B cell (primary cell): ENCODE results near the gene CCDC3. TPM values are rescaled to one million over a fixed set of nuclear protein-coding genes. Genes with fewer than 3 reads are reported as not detected.

Experiments
- ATAC-seq: fragments of 200-7000 bp; cut with Tn5 transposase; one replicate; pipeline ENCODE4 v1.10.0; 2021; ENCODE audit warnings: low read depth, mild to moderate bottlenecking, moderate number of reproducible peaks, moderate library complexity
- CTCF ChIA-PET: fragments of 350-600 bp; sonication (Branson Sonifier 250); formaldehyde crosslinking; loops from one replicate; lab custom pipeline; 2021; ENCODE audit warnings: antibody characterized with exemption, inconsistent platforms; lab: Charles Lee
- POLR2A ChIA-PET: fragments of 350-600 bp; sonication (Branson Sonifier 250); formaldehyde crosslinking; loops from one replicate; lab custom pipeline; 2021; ENCODE audit warnings: antibody characterized with exemption; lab: Charles Lee
- DNase-seq: peaks from one replicate; pipeline ENCODE4 v3.0.0; 2013
- H2AFZ ChIP-seq: 2 replicates; pipeline ENCODE4 v1.6.1; 2012; ENCODE audit warnings: mild to moderate bottlenecking, low read depth, low read length; ENCODE audit not compliant: insufficient read depth, poor library complexity, severe bottlenecking
- H3K27ac ChIP-seq, 2 donors: 1 replicate in 1 of 2; 2 replicates in 1 of 2; pipeline ENCODE4 v1.5.1; 2012 to 2013; ENCODE audit warnings: low read length in 2 of 2, mild to moderate bottlenecking in 2 of 2, moderate library complexity in 1 of 2
- H3K27me3 ChIP-seq, 4 experiments: fragments of 200-600 bp in 1 of 4; sonication (generic) in 1 of 4; replicated peaks in 1 of 4; 1 replicate in 2 of 4; 2 replicates in 2 of 4; pipeline versions ENCODE4 v1.6.1 to v1.7.0; 2013 to 2016; ENCODE audit warnings: low read length in 3 of 4, mild to moderate bottlenecking in 2 of 4, mixed read lengths in 1 of 4, moderate library complexity in 1 of 4; ENCODE audit not compliant: insufficient read depth in 4 of 4, control insufficient read depth in 3 of 4; ENCODE audit errors: control extremely low read depth in 1 of 4
- H3K36me3 ChIP-seq, 2 experiments: replicated peaks in 1 of 2; 1 replicate in 1 of 2; 2 replicates in 1 of 2; pipeline versions ENCODE4 v1.6.1 to v1.7.1; 2013; ENCODE audit warnings: low read length in 1 of 2; ENCODE audit not compliant: insufficient read depth in 2 of 2, control insufficient read depth in 1 of 2; ENCODE audit errors: control extremely low read depth in 1 of 2, extremely low read depth in 1 of 2
- H3K4me1 ChIP-seq, 2 donors: fragments of 200-600 bp in 1 of 2; sonication (generic) in 1 of 2; 1 replicate in 1 of 2; 2 replicates in 1 of 2; pipeline versions ENCODE4 v1.5.1 to v1.6.1; 2013 to 2017; ENCODE audit warnings: low read length in 2 of 2; ENCODE audit not compliant: control insufficient read depth in 2 of 2, insufficient read depth in 2 of 2
- H3K4me2 ChIP-seq: replicated peaks from 2 replicates; pipeline ENCODE3; 2012; ENCODE audit warnings: mild to moderate bottlenecking, low read depth, low read length; ENCODE audit not compliant: poor library complexity, severe bottlenecking
- H3K4me3 ChIP-seq, 5 experiments: fragments of 200-600 bp in 1 of 5; sonication (generic) in 1 of 5; 1 replicate in 3 of 5; 2 replicates in 2 of 5; pipeline versions ENCODE4 v1.5.1 to v1.7.0; 2011 to 2016; ENCODE audit warnings: low read length in 4 of 5, mild to moderate bottlenecking in 4 of 5, low read depth in 2 of 5, control low read depth in 1 of 5, moderate library complexity in 1 of 5; ENCODE audit not compliant: insufficient read depth in 1 of 5; ENCODE audit errors: control extremely low read depth in 1 of 5, extremely low read depth in 1 of 5
- H3K79me2 ChIP-seq: fragments of 200-600 bp; sonication (generic); one replicate; pipeline ENCODE4 v1.6.0; 2016; ENCODE audit warnings: low read length; ENCODE audit not compliant: control insufficient read depth, insufficient read depth
- H3K9ac ChIP-seq: fragments of 200-600 bp; sonication (generic); 2 replicates; pipeline ENCODE4 v1.6.1; 2017; ENCODE audit warnings: mild to moderate bottlenecking, low read length, moderate library complexity
- H3K9me3 ChIP-seq, 3 donors: one replicate each; pipeline versions ENCODE4 v1.6.1 to v1.7.1; 2013; ENCODE audit warnings: low read length in 2 of 3; ENCODE audit not compliant: control insufficient read depth in 2 of 3, insufficient read depth in 1 of 3; ENCODE audit errors: control extremely low read depth in 1 of 3
- H4K20me1 ChIP-seq: 2 replicates; pipeline ENCODE4 v1.6.0; 2012; ENCODE audit warnings: mild to moderate bottlenecking, low read length; ENCODE audit not compliant: insufficient read depth, control insufficient read depth, poor library complexity, severe bottlenecking
- H3K27ac Mint-ChIP-seq: one replicate; pipeline ENCODE4 v1.8.0; 2021; ENCODE audit warnings: mixed read lengths
- H3K27me3 Mint-ChIP-seq: one replicate; pipeline ENCODE4 v1.8.0; 2021; ENCODE audit warnings: mixed read lengths
- H3K4me1 Mint-ChIP-seq: one replicate; pipeline ENCODE4 v1.8.0; 2021; ENCODE audit warnings: mixed read lengths
- H3K4me3 Mint-ChIP-seq: one replicate; pipeline ENCODE4 v1.8.0; 2021; ENCODE audit warnings: mixed read lengths
- H3K9me3 Mint-ChIP-seq: one replicate; pipeline ENCODE4 v1.8.0; 2022; ENCODE audit warnings: mixed read lengths; ENCODE audit not compliant: insufficient read depth
- EZH2 ChIP-seq: IDR thresholded peaks from 2 replicates; pipeline ENCODE4 v1.6.1; 2012; ENCODE audit warnings: borderline replicate concordance, low read depth, mild to moderate bottlenecking, moderate library complexity, low read length; ENCODE audit not compliant: insufficient read depth, poor library complexity, severe bottlenecking
- WGBS: methylation state at CpG from one replicate; pipeline ENCODE4 v1.1.5; 2013; ENCODE audit warnings: missing lambda C conversion rate; ENCODE audit not compliant: insufficient coverage; 5-methylcytosine and 5-hydroxymethylcytosine counted together
- intact Hi-C: fragments of 100-400 bp; cut with micrococcal nuclease; formaldehyde crosslinking; loops from one replicate; pipeline ENCODE4 v1.10.0; 2022
- polyA plus RNA-seq: library from polyadenylated mRNA; depleted of rRNA; stranded (reverse); fragments of >200 nt; gene quantifications from 2 replicates; pipeline ENCODE4 v1.2.3, GENCODE V29; 2012
- total RNA-seq, 2 donors: library from RNA; stranded (reverse); fragments of 120-200 nt in 1 of 2; gene quantifications; 1 replicate in 1 of 2; 2 replicates in 1 of 2; pipeline versions ENCODE4 v1.2.3 to v1.2.4, GENCODE V29; 2013 to 2022
- TF ChIP-seq, protein P1 (sequence below): fragments of 200-600 bp; IDR thresholded peaks from one replicate; pipeline ENCODE4 v1.8.0; 2022; ENCODE audit warnings: antibody characterized with exemption, mild to moderate bottlenecking

Gene CCDC3
- total and polyA plus RNA-seq, 2 donors (not counting 1 experiment from before 2014, with no cell fraction given), result 0.12 TPM; not detected in 1

DNA sequence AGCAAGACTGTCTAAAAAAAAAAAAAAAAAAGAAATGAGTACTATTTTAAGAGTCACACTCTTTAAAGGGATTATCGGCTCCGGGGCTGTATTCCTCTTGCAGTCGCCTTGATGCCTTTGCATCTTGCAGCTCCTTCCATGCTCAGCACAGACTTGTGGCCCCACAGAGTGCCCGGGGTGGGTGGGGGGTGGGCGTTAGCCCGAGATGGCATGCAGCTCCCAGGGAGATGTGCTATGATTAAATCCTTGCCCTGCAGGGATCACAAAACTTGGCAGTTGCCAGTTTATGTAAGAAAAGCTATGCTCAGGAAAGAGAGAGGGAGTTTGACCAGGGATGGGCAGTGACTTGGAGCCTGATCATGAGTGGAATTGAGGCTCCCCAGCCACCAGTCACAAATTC lies 81.9 kb downstream of the CCDC3 start:
- Mint-ChIP-seq H3K4me3 (no peak overlapping the region), H3K4me1 (no peaks in the 10 kb centered on the region), H3K27me3 (peaks cover 22% of the 10 kb centered on the region), H3K27ac (no peak overlapping the region), H3K9me3 (no peaks in the 10 kb centered on the region)
- peaks cover 0 to 9% (median 0%) of the 10 kb centered on the region in 3 donors for H3K9me3 ChIP-seq
- WGBS, result 93% methylated on average over 6 of the region's 6 CpGs
- H3K36me3 ChIP-seq, result no peaks in the 10 kb centered on the region
- ChIA-PET CTCF (no interaction called here), POLR2A (no interaction called here)
- no peaks in the 10 kb centered on the region for H3K4me1 ChIP-seq
- intact Hi-C loops, result no loop called here
- H4K20me1 ChIP-seq, result no peaks in the 10 kb centered on the region
- H3K4me2 ChIP-seq, result no peak overlapping the region
- TF ChIP-seq EZH2, result no peak
- TF ChIP-seq, protein P1, sequence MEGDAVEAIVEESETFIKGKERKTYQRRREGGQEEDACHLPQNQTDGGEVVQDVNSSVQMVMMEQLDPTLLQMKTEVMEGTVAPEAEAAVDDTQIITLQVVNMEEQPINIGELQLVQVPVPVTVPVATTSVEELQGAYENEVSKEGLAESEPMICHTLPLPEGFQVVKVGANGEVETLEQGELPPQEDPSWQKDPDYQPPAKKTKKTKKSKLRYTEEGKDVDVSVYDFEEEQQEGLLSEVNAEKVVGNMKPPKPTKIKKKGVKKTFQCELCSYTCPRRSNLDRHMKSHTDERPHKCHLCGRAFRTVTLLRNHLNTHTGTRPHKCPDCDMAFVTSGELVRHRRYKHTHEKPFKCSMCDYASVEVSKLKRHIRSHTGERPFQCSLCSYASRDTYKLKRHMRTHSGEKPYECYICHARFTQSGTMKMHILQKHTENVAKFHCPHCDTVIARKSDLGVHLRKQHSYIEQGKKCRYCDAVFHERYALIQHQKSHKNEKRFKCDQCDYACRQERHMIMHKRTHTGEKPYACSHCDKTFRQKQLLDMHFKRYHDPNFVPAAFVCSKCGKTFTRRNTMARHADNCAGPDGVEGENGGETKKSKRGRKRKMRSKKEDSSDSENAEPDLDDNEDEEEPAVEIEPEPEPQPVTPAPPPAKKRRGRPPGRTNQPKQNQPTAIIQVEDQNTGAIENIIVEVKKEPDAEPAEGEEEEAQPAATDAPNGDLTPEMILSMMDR, result no peak
- no peak overlapping the region for H2AFZ ChIP-seq
- H3K79me2 ChIP-seq, result no peaks in the 10 kb centered on the region
- DNase-seq (no peak), ATAC-seq (no peak)
- H3K27me3 ChIP-seq, result no peaks in the 10 kb centered on the region
- H3K9ac ChIP-seq, result no peak overlapping the region
- H3K27ac ChIP-seq, result no peak overlapping the region
- H3K4me3 ChIP-seq, result no peak overlapping the region

DNA sequence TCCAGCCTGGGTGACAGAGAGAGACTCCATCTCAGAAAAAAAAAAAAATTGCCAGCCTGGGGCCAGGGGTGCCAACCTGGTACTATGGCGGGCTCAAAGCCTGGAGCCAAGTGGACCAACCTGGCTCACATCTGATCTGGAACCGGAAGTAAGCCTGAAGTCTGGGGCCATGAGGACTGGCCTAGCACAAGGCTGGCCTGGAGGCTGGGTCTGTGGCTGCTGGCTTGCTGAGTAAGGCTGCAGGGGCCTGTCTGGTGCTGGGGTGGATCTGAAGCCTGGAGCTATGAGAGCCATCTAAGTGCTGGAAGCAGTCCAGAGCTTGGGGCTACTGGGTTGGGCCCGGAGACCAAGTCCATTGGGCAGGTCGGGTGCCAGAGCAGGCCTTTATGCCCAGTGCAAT lies 84.9 kb downstream of the CCDC3 start:
- TF ChIP-seq, protein P1, result no peak
- no peak for TF ChIP-seq EZH2
- Histone ChIP-seq H3K36me3 (no peaks in the 10 kb centered on the region), H3K27ac (no peak overlapping the region), H3K27me3 (no peaks in the 10 kb centered on the region), H4K20me1 (no peaks in the 10 kb centered on the region), H3K4me1 (no peaks in the 10 kb centered on the region), H3K79me2 (no peaks in the 10 kb centered on the region), H3K4me3 (no peak overlapping the region), H3K4me2 (no peak overlapping the region), H3K9ac (no peak overlapping the region), H2AFZ (no peak overlapping the region), H3K9me3 (peaks cover 0 to 9% (median 2%) of the 10 kb centered on the region in 3 donors)
- peaks cover 32% of the 10 kb centered on the region for H3K27me3 Mint-ChIP-seq
- H3K4me3 Mint-ChIP-seq, result no peak overlapping the region
- intact Hi-C loops, result no loop called here
- ATAC-seq (no peak), DNase-seq (no peak)
- no peaks in the 10 kb centered on the region for H3K4me1 Mint-ChIP-seq
- ChIA-PET CTCF (interaction anchor here (1.4 kb wide), 1 partner anchor 15 kb away, joined by 4 read pairs; no protein-coding TSS in a partner anchor), POLR2A (no interaction called here)
- no peak overlapping the region for H3K27ac Mint-ChIP-seq
- 94% methylated on average over 4 of the region's 4 CpGs for WGBS
- no peaks in the 10 kb centered on the region for H3K9me3 Mint-ChIP-seq
